Subcutaneous adipose tissue (tissue), 4 donors: ENCODE measurements around the gene CXXC4. TPM values are rescaled to one million over a fixed set of nuclear protein-coding genes. Genes with fewer than 3 reads are reported as not detected.

Experiments
- CTCF ChIP-seq: fragments of 450-650 bp; IDR thresholded peaks from one replicate; pipeline ENCODE4 v1.5.1; 2016; ENCODE audit warnings: low read depth, mild to moderate bottlenecking, control low read depth, antibody characterized with exemption, moderate library complexity
- total RNA-seq, 4 donors: library from RNA; depleted of rRNA; stranded (reverse); fragments of >200 nt; gene quantifications; one replicate each; pipeline ENCODE4 v1.1.0, GENCODE V29; 2016

The CXXC4 gene
- total RNA-seq, 4 donors from 2014 or later, result 0.22 to 1.5 (median 0.41) TPM

- no peak for TF ChIP-seq CTCF
These were observed 24.9 kb downstream of the CXXC4 start for GRCh38 chr4:104469794-104470193.

GRCh38 chr4:104465619-104466018, 29.1 kb downstream of the CXXC4 start:
- TF ChIP-seq CTCF, result no peak

GRCh38 chr4:104465201-104465600, 29.5 kb downstream of the CXXC4 start:
- no peak for TF ChIP-seq CTCF

GRCh38 chr4:104462641-104463040, 32.1 kb downstream of the CXXC4 start:
- TF ChIP-seq CTCF, result no peak

GRCh38 chr4:104457308-104457981, 37.2 kb downstream of the CXXC4 start:
- no peak for TF ChIP-seq CTCF

- no peak for TF ChIP-seq CTCF
These were observed 43.1 kb downstream of the CXXC4 start for GRCh38 chr4:104451573-104451972.

- TF ChIP-seq CTCF, result no peak
These were observed 45.2 kb downstream of the CXXC4 start for GRCh38 chr4:104449537-104449936.
